GM12878 (cell line): ENCODE results near the gene DOK4. TPM values are rescaled to one million over a fixed set of nuclear protein-coding genes. Genes with fewer than 3 reads are reported as not detected.

Source experiments
- CREM ChIP-seq: IDR thresholded peaks from 2 replicates; pipeline ENCODE4 v1.6.1; 2014; ENCODE audit warnings: antibody characterized with exemption, low read depth
- KDM1A ChIP-seq: fragments of 200-600 bp; sonication (generic); IDR thresholded peaks from 2 replicates; pipeline ENCODE4 v1.6.1; 2016; ENCODE audit warnings: borderline replicate concordance
- RCOR1 ChIP-seq: conservative IDR thresholded peaks from 2 replicates; pipeline ENCODE4 v1.6.1; 2012; ENCODE audit warnings: low read depth, low read length, improper control_type of control experiment
- TBL1XR1 ChIP-seq: IDR thresholded peaks from 2 replicates; pipeline ENCODE4 v1.6.1; 2012; ENCODE audit warnings: low read depth, low read length, improper control_type of control experiment
- polyA plus RNA-seq, 11 experiments: library from polyadenylated mRNA; depleted of rRNA in 4 of 11; unstranded in 6 of 11; stranded (reverse) in 5 of 11; fragments of >200 nt; fragmentation: Nextera tagmentation in 4 of 11; fragmentation: Illumina TruSeq in 1 of 11; extraction: Ambion mirVana in 4 of 11; extraction: Trizol in 1 of 11; gene quantifications; 1 replicate in 1 of 11; 2 replicates in 10 of 11; pipeline versions ENCODE4 v1.2.1 to v1.2.3, GENCODE V29; 2011 to 2016; ENCODE audit warnings: inconsistent platforms in 2 of 11, missing spikeins in 2 of 11, low read depth in 1 of 11
- total RNA-seq, 4 experiments: library from RNA; depleted of rRNA in 3 of 4; stranded (reverse); fragments of >200 nt in 3 of 4; fragmentation: Illumina TruSeq in 1 of 4; extraction: Trizol in 1 of 4; gene quantifications; 2 replicates each; pipeline versions ENCODE4 v1.2.1 to v1.2.3, GENCODE V29; 2013 to 2021
- TF ChIP-seq, protein P1 (sequence below): fragments of 450-650 bp; IDR thresholded peaks from 2 replicates; pipeline ENCODE4 v1.6.1; 2018; ENCODE audit warnings: borderline replicate concordance, mild to moderate bottlenecking; ENCODE audit not compliant: partially characterized antibody
- TF ChIP-seq, protein P2 (sequence below): fragments of 150-350 bp; IDR thresholded peaks from 2 replicates; pipeline ENCODE4 v1.6.1; 2014; ENCODE audit warnings: mild to moderate bottlenecking, low read depth, low read length
- TF ChIP-seq, protein P3 (sequence below): fragments of 450-650 bp; IDR thresholded peaks from 2 replicates; pipeline ENCODE4 v1.6.1; 2018; ENCODE audit warnings: mild to moderate bottlenecking, low read depth, moderate library complexity; ENCODE audit not compliant: partially characterized antibody

Gene DOK4
- total and polyA plus RNA-seq, 10 of the 15 experiments (the other 5 are each of a cell fraction or from before 2014, with no cell fraction given) = 0.20 to 7.0 (median 2.4) TPM; not detected in 1

DNA sequence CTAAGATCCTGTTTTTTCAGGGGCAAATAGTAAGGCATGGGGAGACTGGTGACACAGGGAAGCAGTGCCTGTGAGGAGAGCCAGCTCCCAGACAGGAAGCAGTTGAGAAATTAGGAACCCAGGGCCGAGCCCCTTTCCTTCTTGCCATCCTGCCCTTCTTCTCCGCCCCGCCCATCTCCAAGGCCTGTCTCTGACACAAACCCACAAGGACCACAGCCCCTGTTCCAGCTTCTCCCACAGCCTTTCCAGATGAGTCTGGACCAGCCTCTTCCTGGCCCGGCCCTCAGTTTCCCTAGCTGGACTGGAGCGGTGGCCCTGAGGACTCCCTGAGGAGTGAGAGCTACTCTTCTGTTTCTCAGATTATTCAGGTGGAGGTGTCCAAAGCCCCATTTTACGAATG is 40.2 kb upstream of the DOK4 start (continued):
- TF ChIP-seq, protein P1, sequence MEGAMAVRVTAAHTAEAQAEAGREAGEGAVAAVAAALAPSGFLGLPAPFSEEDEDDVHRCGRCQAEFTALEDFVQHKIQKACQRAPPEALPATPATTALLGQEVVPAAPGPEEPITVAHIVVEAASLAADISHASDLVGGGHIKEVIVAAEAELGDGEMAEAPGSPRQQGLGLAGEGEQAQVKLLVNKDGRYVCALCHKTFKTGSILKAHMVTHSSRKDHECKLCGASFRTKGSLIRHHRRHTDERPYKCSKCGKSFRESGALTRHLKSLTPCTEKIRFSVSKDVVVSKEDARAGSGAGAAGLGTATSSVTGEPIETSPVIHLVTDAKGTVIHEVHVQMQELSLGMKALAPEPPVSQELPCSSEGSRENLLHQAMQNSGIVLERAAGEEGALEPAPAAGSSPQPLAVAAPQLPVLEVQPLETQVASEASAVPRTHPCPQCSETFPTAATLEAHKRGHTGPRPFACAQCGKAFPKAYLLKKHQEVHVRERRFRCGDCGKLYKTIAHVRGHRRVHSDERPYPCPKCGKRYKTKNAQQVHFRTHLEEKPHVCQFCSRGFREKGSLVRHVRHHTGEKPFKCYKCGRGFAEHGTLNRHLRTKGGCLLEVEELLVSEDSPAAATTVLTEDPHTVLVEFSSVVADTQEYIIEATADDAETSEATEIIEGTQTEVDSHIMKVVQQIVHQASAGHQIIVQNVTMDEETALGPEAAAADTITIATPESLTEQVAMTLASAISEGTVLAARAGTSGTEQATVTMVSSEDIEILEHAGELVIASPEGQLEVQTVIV = no peak
- no peak for TF ChIP-seq RCOR1
- TF ChIP-seq, protein P2, sequence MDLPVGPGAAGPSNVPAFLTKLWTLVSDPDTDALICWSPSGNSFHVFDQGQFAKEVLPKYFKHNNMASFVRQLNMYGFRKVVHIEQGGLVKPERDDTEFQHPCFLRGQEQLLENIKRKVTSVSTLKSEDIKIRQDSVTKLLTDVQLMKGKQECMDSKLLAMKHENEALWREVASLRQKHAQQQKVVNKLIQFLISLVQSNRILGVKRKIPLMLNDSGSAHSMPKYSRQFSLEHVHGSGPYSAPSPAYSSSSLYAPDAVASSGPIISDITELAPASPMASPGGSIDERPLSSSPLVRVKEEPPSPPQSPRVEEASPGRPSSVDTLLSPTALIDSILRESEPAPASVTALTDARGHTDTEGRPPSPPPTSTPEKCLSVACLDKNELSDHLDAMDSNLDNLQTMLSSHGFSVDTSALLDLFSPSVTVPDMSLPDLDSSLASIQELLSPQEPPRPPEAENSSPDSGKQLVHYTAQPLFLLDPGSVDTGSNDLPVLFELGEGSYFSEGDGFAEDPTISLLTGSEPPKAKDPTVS = no peak
- TF ChIP-seq, protein P3, sequence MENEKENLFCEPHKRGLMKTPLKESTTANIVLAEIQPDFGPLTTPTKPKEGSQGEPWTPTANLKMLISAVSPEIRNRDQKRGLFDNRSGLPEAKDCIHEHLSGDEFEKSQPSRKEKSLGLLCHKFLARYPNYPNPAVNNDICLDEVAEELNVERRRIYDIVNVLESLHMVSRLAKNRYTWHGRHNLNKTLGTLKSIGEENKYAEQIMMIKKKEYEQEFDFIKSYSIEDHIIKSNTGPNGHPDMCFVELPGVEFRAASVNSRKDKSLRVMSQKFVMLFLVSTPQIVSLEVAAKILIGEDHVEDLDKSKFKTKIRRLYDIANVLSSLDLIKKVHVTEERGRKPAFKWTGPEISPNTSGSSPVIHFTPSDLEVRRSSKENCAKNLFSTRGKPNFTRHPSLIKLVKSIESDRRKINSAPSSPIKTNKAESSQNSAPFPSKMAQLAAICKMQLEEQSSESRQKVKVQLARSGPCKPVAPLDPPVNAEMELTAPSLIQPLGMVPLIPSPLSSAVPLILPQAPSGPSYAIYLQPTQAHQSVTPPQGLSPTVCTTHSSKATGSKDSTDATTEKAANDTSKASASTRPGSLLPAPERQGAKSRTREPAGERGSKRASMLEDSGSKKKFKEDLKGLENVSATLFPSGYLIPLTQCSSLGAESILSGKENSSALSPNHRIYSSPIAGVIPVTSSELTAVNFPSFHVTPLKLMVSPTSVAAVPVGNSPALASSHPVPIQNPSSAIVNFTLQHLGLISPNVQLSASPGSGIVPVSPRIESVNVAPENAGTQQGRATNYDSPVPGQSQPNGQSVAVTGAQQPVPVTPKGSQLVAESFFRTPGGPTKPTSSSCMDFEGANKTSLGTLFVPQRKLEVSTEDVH = no peak
- no peak for TF ChIP-seq KDM1A
- TF ChIP-seq TBL1XR1 = no peak
- TF ChIP-seq CREM = no peak
